ENCODE data around the gene HOXA3. TPM values are rescaled to one million over a fixed set of nuclear protein-coding genes. Genes with fewer than 3 reads are reported as not detected.

Gene HOXA3
- total and polyA plus RNA-seq, 2 of the 13 experiments (the other 11 are each of a cell fraction or from before 2014, with no cell fraction given): 2.9 to 4.6 TPM

- TF ChIP-seq AHDC1 (CRISPR knock-in tag; IDR thresholded peaks at IDR 0.05; ENCODE audit: borderline replicate concordance) (no peak), JARID2 (CRISPR knock-in tag; IDR thresholded peaks at IDR 0.05; ENCODE audit: insufficient replicate concordance) (no peak), KLF9 (CRISPR knock-in tag; IDR thresholded peaks at IDR 0.05; ENCODE audit: low read depth) (no peak), HMGA1 (CRISPR knock-in tag; conservative IDR thresholded peaks at IDR 0.05) (no peak), ZNF225 (CRISPR knock-in tag; IDR thresholded peaks at IDR 0.05) (no peak), HNF4G (IDR thresholded peaks at IDR 0.05; ENCODE audit: borderline replicate concordance, low read depth, low read length) (no peak), HNF4G (CRISPR knock-in tag; IDR thresholded peaks at IDR 0.05; ENCODE audit: borderline replicate concordance, low read depth) (no peak), MAFG (CRISPR knock-in tag; IDR thresholded peaks at IDR 0.05) (no peak), NR1H2 (CRISPR knock-in tag; IDR thresholded peaks at IDR 0.05; ENCODE audit: borderline replicate concordance, low read depth) (no peak), MXD1 (CRISPR knock-in tag; IDR thresholded peaks at IDR 0.05) (no peak), TOE1 (CRISPR knock-in tag; IDR thresholded peaks at IDR 0.05) (no peak), SMYD3 (CRISPR knock-in tag; IDR thresholded peaks at IDR 0.05) (no peak), ZNF83 (CRISPR knock-in tag; IDR thresholded peaks at IDR 0.05; ENCODE audit: borderline replicate concordance) (no peak), BCL6 (CRISPR knock-in tag; IDR thresholded peaks at IDR 0.05) (peak; percentile 32; the same call in 1 of the 2 replicates), CBX5 (CRISPR knock-in tag; IDR thresholded peaks at IDR 0.05; ENCODE audit: borderline replicate concordance) (no peak)
- TF ChIP-seq, protein P1, sequence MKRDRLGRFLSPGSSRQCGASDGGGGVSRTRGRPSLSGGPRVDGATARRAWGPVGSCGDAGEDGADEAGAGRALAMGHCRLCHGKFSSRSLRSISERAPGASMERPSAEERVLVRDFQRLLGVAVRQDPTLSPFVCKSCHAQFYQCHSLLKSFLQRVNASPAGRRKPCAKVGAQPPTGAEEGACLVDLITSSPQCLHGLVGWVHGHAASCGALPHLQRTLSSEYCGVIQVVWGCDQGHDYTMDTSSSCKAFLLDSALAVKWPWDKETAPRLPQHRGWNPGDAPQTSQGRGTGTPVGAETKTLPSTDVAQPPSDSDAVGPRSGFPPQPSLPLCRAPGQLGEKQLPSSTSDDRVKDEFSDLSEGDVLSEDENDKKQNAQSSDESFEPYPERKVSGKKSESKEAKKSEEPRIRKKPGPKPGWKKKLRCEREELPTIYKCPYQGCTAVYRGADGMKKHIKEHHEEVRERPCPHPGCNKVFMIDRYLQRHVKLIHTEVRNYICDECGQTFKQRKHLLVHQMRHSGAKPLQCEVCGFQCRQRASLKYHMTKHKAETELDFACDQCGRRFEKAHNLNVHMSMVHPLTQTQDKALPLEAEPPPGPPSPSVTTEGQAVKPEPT (CRISPR knock-in tag; IDR thresholded peaks at IDR 0.05; ENCODE audit: low read depth): no peak
These were observed 27.4 kb upstream of the HOXA3 start (continued) for GRCh38 chr7:27179503-27180430.

Measured in HepG2 (cell line).